ENCODE results near the gene SLC36A1.

SLC36A1 gene

GRCh38 chr5:151523335-151523734, 75.9 kb downstream of the SLC36A1 start:
- DNase-seq (peak; percentile 34), ATAC-seq (peak; percentile 90)
- no peak overlapping the region for H3K4me3 Mint-ChIP-seq
- no peaks in the 10 kb centered on the region for H3K36me3 Mint-ChIP-seq (ENCODE audit: low read depth)
- no peaks in the 10 kb centered on the region for H3K27me3 Mint-ChIP-seq
- peaks cover 2% of the 10 kb centered on the region for H3K4me1 Mint-ChIP-seq
- H3K27ac Mint-ChIP-seq: no peak overlapping the region
- H3K9me3 Mint-ChIP-seq: no peaks in the 10 kb centered on the region

- no peak for ATAC-seq
- no peak overlapping the region for H3K27ac Mint-ChIP-seq
- no peaks in the 10 kb centered on the region for H3K36me3 Mint-ChIP-seq (ENCODE audit: low read depth)
- H3K4me3 Mint-ChIP-seq: no peak overlapping the region
- no peaks in the 10 kb centered on the region for H3K27me3 Mint-ChIP-seq
- H3K9me3 Mint-ChIP-seq: no peaks in the 10 kb centered on the region
- H3K4me1 Mint-ChIP-seq: no peaks in the 10 kb centered on the region
- no peak for DNase-seq
Measured at GRCh38 chr5:151528153-151528552, 80.8 kb downstream of the SLC36A1 start.

GRCh38 chr5:151528996-151529395, 81.6 kb downstream of the SLC36A1 start:
- Mint-ChIP-seq H3K4me3 (no peak overlapping the region), H3K27me3 (no peaks in the 10 kb centered on the region), H3K4me1 (no peaks in the 10 kb centered on the region), H3K36me3 (ENCODE audit: low read depth) (no peaks in the 10 kb centered on the region), H3K27ac (no peak overlapping the region), H3K9me3 (no peaks in the 10 kb centered on the region)
- no peak for DNase-seq
- no peak for ATAC-seq

GRCh38 chr5:151531581-151531980, 84.2 kb downstream of the SLC36A1 start:
- H3K9me3 Mint-ChIP-seq: no peaks in the 10 kb centered on the region
- DNase-seq (no peak), ATAC-seq (no peak)
- H3K27ac Mint-ChIP-seq: no peak overlapping the region
- H3K4me1 Mint-ChIP-seq: no peaks in the 10 kb centered on the region
- no peaks in the 10 kb centered on the region for H3K36me3 Mint-ChIP-seq (ENCODE audit: low read depth)
- no peaks in the 10 kb centered on the region for H3K27me3 Mint-ChIP-seq
- H3K4me3 Mint-ChIP-seq: no peak overlapping the region

- Mint-ChIP-seq H3K9me3 (no peaks in the 10 kb centered on the region), H3K36me3 (ENCODE audit: low read depth) (no peaks in the 10 kb centered on the region), H3K4me1 (no peaks in the 10 kb centered on the region), H3K4me3 (no peak overlapping the region), H3K27me3 (no peaks in the 10 kb centered on the region), H3K27ac (no peak overlapping the region)
- ATAC-seq (no peak), DNase-seq (no peak)
Measured at GRCh38 chr5:151532416-151532815, 85.0 kb downstream of the SLC36A1 start.

GRCh38 chr5:151534350-151534749, 86.9 kb downstream of the SLC36A1 start:
- ATAC-seq: peak; percentile 10

GRCh38 chr5:151537044-151537443, 89.6 kb downstream of the SLC36A1 start:
- Mint-ChIP-seq H3K27ac (no peak overlapping the region), H3K4me3 (no peak overlapping the region), H3K27me3 (no peaks in the 10 kb centered on the region), H3K4me1 (no peaks in the 10 kb centered on the region), H3K9me3 (no peaks in the 10 kb centered on the region), H3K36me3 (ENCODE audit: low read depth) (no peaks in the 10 kb centered on the region)
- no peak for ATAC-seq
- DNase-seq: no peak

More at GRCh38 chr5:151534350-151534749, 86.9 kb downstream of the SLC36A1 start:
- DNase-seq: no peak
- Mint-ChIP-seq H3K4me1 (no peaks in the 10 kb centered on the region), H3K9me3 (no peaks in the 10 kb centered on the region), H3K4me3 (no peak overlapping the region), H3K36me3 (ENCODE audit: low read depth) (no peaks in the 10 kb centered on the region), H3K27ac (no peak overlapping the region), H3K27me3 (no peaks in the 10 kb centered on the region)

- Mint-ChIP-seq H3K9me3 (no peaks in the 10 kb centered on the region), H3K36me3 (ENCODE audit: low read depth) (no peaks in the 10 kb centered on the region), H3K27me3 (no peaks in the 10 kb centered on the region), H3K4me3 (no peak overlapping the region), H3K27ac (no peak overlapping the region), H3K4me1 (no peaks in the 10 kb centered on the region)
- DNase-seq: no peak
- ATAC-seq: no peak
Measured at GRCh38 chr5:151541571-151541970, 94.2 kb downstream of the SLC36A1 start.
